Right renal cortex interstitium (tissue), 3 donors: ENCODE results near the gene CAPN5. TPM values are rescaled to one million over a fixed set of nuclear protein-coding genes. Genes with fewer than 3 reads are reported as not detected.
A peak's percentile ranks its signal among the peaks of the same experiment; 100 is the strongest.
"Not testable (repeated sequence)": the region's sequence is repeated elsewhere in the genome, so short reads cannot be mapped to it uniquely, and the experiment has no call there.

Source experiments
- DNase-seq, 3 donors: peaks; one replicate each; pipeline ENCODE4 v3.0.0-alpha.2; 2013; ENCODE audit warnings: low read depth in 3 of 3, low spot score in 2 of 3
- polyA plus RNA-seq, 3 donors: library from polyadenylated mRNA; unstranded; fragments of 120-200 nt; gene quantifications; one replicate each; pipeline ENCODE4 v1.2.1, GENCODE V29; 2013; ENCODE audit not compliant: insufficient read length in 3 of 3

Gene CAPN5
- polyA plus RNA-seq: 10 to 100 TPM; 20.7 to 24.5 (median 21.2) TPM

DNA sequence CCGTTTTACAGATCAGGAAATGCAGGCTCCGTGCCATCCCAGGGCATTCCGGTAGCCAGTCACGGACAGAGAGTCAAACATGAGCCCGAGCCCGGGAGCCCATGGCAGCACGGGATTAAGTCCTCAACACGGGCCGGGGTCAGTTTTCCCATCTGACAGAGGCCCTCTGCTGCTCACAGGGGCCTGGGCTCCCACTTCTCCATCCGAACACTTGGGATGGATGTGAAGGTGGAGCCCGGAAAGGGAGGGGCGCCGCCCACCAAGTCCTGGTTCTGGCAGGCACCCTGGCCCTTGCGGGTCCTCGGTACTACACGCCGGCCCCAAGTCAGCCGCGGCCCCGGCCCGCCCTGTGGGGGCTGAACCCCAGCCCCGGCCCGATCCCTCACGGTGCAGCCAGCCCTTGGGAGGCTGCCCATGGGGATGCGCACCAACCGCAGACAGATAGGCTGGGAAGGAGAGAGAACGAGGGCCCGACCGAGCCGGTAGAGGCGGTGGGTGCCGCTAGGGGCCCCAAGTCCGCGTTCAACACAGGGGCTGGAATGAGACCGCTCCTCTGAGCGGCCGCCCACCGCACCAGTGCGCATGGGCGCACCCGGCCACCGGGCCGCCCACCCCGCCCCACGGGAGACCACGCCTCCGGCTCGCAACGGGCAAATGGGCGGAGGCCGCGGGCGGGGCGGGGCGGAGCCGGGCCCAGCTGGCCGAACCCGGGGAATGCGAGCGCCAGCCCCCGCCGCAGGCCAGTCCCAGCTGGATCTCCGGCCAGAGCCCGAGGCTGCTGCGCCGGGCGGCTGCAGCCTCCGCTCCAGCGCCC lies at the start of gene CAPN5:
CAPN5 (plus strand) TSS at position 743 of the 814 bp plus-strand sequence. CDS start 17,916 bp downstream, outside the sequence.
- DNase-seq: peak; percentile 79 to 85 (median 84)

DNA sequence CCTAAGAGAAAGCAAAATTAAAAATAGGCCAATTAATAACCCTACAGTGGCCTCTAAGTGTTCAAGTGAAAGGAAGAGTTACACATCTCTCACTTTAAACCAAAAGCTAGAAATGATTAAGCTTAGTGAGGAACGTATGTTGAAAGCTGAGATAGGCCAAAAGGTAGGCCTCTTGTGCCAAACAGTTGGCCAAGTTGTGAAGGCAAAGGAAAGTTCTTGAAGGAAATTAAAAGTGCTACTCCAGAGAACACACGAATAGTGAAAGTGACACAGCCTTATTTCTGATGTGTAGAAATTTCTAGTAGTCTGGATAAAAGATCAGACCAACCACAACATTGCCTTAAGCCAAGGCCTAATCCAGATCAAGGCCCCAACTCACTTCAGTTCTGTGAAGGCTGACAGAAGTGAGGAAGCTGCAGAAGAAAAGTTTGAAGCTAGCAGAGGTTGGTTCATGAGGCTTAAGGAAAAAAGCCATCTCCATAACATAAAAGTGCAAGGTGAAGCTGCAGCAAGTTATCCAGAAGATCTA lies 48.3 kb upstream of the CAPN5 start:
- not testable (repeated sequence) for DNase-seq

DNA sequence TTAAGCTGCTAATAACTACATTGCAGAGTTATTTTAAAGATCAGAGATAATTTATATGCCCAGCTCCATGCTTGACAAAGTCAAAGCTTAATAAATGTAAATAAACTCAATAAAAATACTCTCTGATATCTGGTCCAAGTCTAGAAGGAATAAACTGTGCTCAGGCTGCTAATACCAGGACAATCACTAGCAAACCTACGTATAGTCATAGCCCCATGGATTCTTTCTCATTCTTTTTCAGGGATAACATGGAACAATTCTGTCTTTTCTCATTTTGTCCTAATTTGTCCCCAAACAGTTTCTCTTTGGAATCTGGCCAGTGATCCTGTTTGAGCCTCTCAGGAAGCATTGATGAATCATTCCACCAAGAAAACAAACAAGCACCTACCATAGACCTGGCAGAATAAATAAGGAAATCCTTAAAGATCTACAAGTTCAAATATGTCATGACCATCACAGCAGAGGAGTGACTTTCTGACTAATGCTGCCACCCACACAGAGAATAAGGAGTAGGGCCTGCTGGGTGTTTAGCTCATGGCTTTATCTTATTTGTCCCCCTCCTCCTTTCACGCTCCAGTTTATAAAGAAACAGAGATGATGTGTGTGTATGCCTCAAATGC lies 46.7 kb upstream of the CAPN5 start:
- DNase-seq: no peak

DNA sequence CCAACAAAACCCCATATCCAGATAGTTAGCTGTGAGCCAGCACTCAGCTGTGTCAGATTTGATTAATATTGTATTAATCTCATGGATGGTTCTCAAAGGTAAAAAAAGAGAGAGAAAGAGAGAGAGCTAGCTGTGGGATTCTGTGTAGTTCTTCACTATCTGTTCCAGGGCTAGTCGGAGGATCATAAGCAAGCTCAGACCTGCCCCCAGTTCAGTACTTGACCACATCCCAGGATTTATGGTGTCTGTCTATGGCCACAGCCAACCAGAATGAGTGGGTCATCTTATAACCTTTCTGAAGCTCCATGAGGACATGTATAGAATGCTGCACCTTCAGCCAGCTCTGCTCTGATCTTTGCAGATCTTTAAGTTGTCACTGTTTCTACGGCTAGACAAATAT lies 46.0 kb upstream of the CAPN5 start:
- no peak for DNase-seq

DNA sequence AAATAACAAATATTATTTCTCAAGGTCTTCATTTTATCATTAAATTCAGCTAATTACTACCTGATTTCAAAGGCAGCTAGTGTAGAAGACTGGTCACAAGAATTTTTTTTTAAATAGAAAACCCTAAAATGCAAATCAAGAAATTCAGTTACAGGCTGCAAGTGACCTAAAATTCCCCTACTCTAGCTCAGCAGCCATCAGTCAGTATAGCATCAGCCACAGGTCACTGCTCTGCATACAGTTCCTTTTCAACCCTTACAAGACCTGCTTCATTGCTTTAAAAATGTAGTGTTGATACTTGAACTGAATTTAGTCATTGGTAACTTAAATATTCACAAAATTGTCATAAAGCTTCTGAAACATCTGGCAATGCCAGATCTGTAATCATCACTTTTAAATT lies 42.0 kb upstream of the CAPN5 start:
- DNase-seq: no peak

DNA sequence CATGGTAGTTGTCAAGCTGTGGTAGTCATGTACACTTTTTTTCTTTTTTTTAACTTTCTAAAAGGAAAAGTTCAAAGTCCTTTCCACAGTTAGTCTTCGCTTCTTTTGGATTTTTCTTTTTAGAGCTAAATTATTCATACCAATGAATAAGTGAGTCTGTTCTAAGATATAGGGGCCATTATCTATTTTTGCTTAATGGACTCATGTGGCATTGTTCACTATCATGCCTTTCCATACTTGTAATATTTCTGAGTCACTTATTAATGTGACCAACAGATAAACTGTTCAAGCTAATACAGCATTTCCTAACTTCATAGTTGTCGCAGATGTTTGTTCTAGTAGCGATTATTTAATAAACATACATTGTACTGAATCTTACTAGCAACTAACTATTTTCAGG lies 40.5 kb upstream of the CAPN5 start:
- DNase-seq: no peak

DNA sequence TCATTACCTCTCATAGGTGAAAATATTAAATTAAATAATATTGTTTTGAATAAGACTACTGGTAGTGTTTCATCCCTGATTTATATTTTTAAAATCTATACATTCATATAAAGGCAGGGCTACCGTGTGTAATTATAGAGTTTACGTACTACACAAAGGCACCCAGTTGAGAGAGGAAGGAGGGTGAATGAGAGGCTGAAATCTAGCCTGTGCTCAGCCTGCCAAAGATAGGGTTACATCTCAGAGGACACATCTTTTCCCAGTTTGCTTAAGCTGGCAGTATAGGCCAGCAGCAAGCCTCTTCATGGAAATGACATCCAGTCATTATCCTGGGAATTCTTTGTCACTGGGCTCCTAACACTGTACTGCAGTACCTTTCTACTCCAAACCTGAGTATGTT lies 40.0 kb upstream of the CAPN5 start:
- no peak for DNase-seq

DNA sequence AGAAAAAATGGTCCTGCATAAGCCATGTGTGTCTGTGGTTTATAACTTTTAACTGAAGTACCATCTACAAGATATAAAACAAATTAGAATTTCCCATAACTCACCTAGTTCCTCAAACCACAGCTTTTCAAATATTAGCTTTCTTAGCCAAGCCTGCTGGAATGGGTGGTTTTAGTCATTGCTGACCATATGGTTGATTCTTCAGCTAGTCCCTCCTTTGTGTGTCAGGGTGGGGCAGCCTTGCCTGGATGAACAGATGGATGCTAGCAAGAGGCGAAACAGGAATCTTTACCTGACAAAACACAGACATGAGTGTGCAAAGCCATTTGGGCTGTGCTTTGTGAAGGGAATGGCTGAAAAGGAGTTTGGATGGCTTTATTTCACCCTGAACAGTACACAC lies 39.5 kb upstream of the CAPN5 start:
- no peak for DNase-seq

DNA sequence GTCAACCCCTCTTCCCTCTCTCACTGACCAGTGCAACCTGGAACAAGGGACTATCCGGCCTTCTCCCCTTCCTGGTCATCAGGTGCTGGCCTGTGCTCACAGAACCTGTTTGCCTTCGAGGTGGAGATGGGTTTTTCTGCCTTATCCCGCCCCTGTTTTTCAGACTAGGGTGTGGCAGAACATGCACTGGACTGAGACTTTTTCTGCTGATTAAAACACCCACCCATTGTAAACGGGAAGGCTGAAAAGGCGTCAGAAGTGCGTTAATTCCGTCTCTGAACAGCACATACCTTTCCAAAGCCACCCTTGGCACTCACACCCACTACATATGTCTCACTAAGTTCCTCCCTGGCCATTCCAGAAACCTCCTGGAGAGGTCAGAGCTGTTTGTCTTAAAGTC lies 36.9 kb upstream of the CAPN5 start:
- DNase-seq: no peak

DNA sequence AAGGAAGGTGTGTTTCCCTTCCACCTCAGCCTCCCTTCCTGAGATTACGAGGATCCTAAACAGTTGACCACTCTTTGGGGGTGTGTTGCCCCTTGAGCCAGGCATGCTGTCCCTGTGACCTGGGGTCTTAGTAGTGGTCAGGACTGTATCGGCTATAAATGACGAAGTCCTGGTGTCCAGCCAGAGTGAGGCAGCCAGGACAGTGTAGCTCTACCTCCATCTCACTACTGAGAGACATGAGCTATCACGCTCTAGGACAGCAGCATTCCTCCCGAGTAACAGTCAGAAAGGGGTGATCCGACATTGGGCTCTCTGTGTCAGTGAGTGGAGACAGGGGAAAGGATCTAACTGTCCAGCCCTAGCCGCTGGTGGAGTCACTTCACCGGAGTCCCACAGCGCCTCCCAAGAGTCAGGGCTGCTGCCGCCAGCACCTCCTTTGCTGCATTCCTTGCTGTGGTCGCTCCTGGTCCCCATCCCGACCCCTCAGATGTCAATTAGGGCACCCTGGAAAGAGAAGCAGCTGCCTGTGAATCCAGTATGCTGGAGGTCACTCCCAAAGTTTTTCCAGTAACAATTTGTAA lies 35.8 kb upstream of the CAPN5 start:
- no peak for DNase-seq

DNA sequence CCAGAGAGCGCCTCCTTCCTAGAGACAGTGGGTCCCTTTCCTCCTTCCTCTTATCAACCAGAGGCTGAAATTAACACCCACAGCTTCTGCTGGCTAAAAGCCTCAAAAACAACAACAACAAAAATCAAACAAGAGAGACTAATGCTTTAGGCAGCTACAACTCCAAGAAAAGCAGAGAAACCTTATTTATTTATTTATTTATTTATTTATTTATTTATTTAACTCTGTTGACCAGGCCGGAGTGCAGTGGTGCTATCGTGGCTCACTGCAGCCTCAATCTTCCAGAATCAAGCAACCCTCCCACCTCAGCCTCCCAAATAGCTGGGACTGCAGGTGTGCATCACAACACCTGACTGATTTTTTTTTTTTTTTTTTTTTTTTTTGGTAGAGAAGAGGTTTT lies 35.2 kb upstream of the CAPN5 start:
- DNase-seq: no peak

DNA sequence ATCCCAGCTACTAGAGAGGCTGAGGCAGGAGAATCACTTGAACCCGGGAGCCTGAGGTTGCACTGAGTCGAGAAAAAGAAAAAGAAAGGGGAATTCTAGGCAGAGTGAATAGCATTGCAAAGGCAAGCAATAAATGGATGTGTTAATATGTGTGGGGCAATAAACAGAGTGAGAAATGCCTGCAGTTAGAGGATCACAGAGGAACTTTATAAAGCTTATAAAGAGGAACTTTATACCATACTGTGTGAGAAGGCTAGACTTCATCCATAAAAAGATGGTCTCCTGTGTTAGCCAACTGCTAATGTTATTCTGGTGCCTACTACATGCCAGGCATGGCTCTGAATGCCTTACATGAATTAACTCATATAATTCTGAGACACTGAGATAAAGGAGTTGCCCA lies 31.7 kb upstream of the CAPN5 start:
- no peak for DNase-seq

DNA sequence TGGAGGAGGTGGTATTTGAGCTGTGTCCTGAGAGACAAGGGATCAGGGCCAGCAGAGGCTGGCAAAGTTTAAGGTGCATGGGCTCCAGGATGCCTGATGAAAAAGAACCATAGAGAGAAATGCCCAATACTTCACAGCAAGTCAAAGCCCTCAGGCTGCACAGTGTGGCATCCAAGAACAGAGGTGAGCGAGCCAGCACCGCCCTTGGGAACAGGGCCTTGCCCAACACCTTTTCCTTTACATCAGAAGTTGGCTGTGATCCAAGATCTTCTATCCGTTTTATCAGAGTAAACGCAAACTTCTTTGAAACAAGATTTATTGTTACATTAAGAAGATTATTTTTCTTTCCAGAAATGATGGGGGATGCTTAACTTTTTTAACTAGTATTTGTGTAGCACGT lies 31.2 kb upstream of the CAPN5 start:
- DNase-seq: no peak

DNA sequence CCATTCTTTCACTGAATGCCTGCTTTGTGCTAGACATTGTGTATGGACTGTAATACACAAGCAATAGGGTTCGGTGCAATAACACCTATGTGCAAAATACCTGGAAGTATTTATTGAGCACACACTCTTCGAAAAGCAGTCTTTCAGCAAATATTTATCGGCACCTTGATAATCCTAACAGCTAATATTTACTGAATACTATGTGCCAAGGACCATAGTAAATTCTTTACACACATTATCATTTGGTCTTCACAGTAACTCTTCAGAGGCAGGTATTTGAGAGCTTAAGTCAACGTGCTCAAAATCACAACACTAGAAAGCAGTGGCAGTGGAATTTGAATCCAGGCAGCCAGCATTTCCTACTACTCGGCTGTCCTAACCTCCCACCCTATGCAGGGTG lies 30.4 kb upstream of the CAPN5 start:
- DNase-seq: no peak

DNA sequence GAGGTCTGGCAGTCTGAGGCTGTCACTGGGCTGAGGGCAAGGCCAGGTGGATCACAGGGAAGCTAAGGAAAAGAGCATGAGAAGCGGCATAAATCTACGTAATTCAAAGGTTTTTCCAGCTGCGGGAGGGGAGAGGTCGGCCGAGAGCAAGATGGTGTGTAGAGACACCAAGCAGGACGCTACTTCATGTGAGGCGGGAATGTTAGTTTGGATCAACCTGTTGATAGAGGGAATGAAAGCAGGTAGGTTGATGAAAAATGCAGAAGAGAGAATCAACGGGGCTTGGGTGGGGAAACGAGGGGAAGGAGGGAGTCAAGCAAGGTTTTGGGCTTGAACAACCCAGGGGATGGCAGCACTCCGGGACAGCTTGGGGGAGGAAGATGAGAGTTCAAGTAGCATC lies 29.7 kb upstream of the CAPN5 start:
- no peak for DNase-seq

DNA sequence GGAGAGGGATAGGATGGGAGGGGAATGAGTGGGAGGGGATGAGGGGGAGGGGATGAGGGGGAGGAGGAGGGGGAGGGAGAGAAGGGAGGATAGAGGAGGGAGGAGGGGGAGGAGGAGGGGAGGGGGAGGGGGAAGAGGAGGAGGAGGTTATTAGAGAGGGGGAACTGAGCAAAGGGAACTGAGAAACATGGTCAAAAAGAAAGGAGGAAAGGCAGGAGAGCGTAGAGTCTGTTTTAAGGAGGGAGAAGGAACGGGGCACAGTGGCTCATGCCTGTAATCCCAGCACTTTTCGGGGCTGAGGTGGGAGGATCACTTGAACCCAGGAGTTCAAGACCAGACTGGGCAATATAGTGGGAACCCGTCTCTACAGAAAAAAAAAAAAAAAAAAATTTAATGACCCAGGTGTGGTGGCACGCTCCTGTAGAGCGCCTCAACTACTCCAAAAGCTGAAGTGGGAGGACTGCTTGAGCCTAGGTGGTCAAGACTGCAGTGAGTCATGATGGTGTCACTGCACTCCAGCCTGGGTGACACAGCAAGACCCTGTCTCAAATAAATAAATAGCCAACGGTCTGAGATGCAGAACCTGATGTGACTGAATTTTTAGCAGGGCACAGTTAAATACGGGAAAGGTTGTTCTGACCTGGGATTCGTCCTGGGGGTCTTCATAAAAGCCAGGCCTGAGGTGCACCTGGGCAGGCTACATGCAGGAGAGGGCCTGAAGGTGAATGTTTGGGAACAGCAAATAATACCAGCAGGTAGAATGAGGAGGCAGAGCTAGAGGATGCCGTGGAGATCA lies 28.5 kb upstream of the CAPN5 start:
- no peak for DNase-seq

DNA sequence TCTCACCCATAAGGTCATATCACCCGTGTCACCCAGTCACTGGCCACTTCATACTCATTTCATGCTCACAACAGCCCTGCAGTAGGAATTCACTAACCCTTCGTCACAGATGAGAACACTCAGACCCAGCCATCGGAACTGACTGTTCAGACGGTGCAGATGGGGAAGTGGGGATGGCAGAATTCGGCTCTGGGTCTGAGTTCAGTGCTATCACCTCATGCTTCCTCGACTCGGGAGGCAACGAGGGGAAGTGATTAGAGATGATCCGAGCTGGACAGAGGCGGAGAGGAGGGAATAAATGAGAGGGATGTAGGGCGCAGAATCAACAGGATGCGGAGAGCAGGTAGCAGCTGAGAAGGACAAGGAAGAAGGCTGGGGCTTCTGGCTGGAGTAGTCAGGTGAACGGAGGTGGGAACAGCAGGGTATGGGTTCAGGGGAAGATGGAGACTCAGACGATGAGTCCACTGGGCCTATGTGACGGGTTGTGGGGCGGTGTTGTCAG lies 27.9 kb upstream of the CAPN5 start:
- DNase-seq: no peak

DNA sequence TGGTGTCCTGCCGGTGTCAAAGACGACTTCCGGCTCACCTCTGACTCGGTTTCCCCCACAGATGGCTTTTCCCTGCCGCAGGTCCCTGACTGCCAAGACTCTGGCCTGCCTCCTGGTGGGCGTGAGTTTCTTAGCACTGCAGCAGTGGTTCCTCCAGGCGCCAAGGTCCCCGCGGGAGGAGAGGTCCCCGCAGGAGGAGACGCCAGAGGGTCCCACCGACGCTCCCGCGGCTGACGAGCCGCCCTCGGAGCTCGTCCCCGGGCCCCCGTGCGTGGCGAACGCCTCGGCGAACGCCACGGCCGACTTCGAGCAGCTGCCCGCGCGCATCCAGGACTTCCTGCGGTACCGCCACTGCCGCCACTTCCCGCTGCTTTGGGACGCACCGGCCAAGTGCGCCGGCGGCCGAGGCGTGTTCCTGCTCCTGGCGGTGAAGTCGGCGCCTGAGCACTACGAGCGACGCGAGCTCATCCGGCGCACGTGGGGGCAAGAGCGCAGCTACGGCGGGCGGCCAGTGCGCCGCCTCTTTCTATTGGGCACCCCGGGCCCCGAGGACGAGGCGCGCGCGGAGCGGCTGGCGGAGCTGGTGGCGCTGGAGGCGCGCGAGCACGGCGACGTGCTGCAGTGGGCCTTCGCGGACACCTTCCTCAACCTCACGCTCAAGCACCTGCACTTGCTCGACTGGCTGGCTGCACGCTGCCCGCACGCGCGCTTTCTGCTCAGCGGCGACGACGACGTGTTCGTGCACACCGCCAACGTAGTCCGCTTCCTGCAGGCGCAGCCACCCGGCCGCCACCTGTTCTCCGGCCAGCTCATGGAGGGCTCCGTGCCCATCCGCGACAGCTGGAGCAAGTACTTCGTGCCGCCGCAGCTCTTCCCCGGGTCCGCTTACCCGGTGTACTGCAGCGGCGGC lies 27.0 kb upstream of the CAPN5 start:
- DNase-seq: peak in 1 of 3 donors; percentile 18

DNA sequence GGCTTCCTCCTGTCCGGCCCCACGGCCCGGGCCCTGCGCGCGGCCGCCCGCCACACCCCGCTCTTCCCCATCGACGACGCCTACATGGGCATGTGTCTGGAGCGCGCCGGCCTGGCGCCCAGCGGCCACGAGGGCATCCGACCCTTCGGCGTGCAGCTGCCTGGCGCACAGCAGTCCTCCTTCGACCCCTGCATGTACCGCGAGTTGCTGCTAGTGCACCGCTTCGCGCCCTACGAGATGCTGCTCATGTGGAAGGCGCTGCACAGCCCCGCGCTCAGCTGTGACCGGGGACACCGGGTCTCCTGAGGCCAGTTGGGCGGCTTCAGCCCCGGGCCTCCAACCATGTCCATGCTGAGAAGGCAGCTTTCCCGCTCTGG lies 26.4 kb upstream of the CAPN5 start:
- no peak for DNase-seq

DNA sequence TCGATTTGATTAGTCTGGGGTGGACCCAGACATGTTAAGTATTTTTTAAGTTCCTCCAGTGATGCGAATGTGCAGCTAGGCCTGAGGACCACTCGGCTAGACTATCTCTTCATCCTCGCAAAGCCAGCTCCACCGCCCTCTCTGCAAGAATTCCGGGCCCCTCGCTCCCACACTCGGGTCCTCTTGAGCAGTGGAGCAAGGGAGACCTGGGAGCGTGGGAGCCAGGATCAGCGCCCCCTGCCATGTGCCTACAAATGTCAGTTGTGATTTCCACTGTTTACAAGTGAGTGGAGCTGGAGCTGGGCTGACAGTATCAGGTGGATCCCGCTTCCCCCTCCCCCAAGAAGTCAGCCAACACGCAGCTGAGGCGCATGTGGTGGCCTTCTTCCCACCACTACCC lies 25.9 kb upstream of the CAPN5 start:
- no peak for DNase-seq
